ENCODE measurements around the gene C1orf21.

GRCh38 chr1:184530226-184530625 lies 143.4 kb downstream of the C1orf21 start:
- no peak for TF ChIP-seq EZH2 (IDR thresholded peaks at IDR 0.05; ENCODE audit: borderline replicate concordance, low read length)
- TF ChIP-seq, protein P1, sequence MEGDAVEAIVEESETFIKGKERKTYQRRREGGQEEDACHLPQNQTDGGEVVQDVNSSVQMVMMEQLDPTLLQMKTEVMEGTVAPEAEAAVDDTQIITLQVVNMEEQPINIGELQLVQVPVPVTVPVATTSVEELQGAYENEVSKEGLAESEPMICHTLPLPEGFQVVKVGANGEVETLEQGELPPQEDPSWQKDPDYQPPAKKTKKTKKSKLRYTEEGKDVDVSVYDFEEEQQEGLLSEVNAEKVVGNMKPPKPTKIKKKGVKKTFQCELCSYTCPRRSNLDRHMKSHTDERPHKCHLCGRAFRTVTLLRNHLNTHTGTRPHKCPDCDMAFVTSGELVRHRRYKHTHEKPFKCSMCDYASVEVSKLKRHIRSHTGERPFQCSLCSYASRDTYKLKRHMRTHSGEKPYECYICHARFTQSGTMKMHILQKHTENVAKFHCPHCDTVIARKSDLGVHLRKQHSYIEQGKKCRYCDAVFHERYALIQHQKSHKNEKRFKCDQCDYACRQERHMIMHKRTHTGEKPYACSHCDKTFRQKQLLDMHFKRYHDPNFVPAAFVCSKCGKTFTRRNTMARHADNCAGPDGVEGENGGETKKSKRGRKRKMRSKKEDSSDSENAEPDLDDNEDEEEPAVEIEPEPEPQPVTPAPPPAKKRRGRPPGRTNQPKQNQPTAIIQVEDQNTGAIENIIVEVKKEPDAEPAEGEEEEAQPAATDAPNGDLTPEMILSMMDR (IDR thresholded peaks at IDR 0.05; ENCODE audit: low read length): no peak
